Measurements from ENCODE around the gene LCOR. TPM values are rescaled to one million over a fixed set of nuclear protein-coding genes. Genes with fewer than 3 reads are reported as not detected.

The LCOR gene
- total and polyA plus RNA-seq, 2 of the 13 experiments (the other 11 are each of a cell fraction or from before 2014, with no cell fraction given) = 12.4 to 23.7 TPM

- intact Hi-C loops (cut with micrococcal nuclease; ENCODE audit: unreplicated experiment) = loop anchor here (1.0 kb wide), 1 partner anchor 27 kb away; no protein-coding TSS in a partner anchor
- ChIA-PET CTCF (ENCODE audit: low intra/inter-chr PET ratio, low total read pairs) (no interaction called here), POLR2A (no interaction called here)
- Histone ChIP-seq H3K4me2 (ENCODE audit: low read depth, low read length) (peak overlapping the region; percentile 97), H3K27ac (ENCODE audit: extremely low read length, insufficient read depth, low read length) (peak overlapping the region; percentile 79), H3K9ac (ENCODE audit: insufficient read depth, low read depth, low read length) (peak overlapping the region; percentile 47), H3K4me3 (replicated peaks in 1 of 3; ENCODE audit: insufficient read depth in 1 of 3, low read depth in 2 of 3, low read length in 3 of 3) (peak overlapping the region; percentile 26 to 62 (median 42); a peak in 5 of 6 replicates), H2AFZ (ENCODE audit: low read length) (no peak overlapping the region), H4K20me1 (ENCODE audit: insufficient read depth, low read length) (no peaks in the 10 kb centered on the region), H3K79me2 (ENCODE audit: insufficient read depth, low read length) (no peaks in the 10 kb centered on the region), H3K9me3 (ENCODE audit: low read length) (no peaks in the 10 kb centered on the region), H3K27me3 (ENCODE audit: control insufficient read depth in 1 of 2, insufficient read depth in 2 of 2, low read length in 2 of 2) (no peaks in the 10 kb centered on the region; a peak in 1 of 5 replicates), H3K4me1 (ENCODE audit: insufficient read depth, low read length) (peaks cover 52% of the 10 kb centered on the region), H3K36me3 (replicated peaks in 1 of 2; ENCODE audit: control insufficient read depth in 1 of 2, insufficient read depth in 2 of 2, low read length in 2 of 2) (no peaks in the 10 kb centered on the region)
- 3% methylated on average over 10 of the region's 14 CpGs for WGBS (ENCODE audit: low lambda C conversion rate)
- ATAC-seq (peak; percentile 50), FAIRE-seq (peak; percentile 32), DNase-seq (ENCODE audit: low spot score) (peak; percentile 77)
- no TSS peak for BruUV-seq (replicated peaks)
- in situ Hi-C loops (cut with HindIII; ENCODE audit: extremely low pct_ligation_motif_present, low pct_unique_long_range_greater_than_20kb) = no loop called here
- no peak for TF ChIP-seq ZNF724P (CRISPR knock-in tag; IDR thresholded peaks at IDR 0.05; ENCODE audit: borderline replicate concordance)
- TF ChIP-seq ZBTB7A (CRISPR knock-in tag; IDR thresholded peaks at IDR 0.05) = no peak
- TF ChIP-seq ZFAT (CRISPR knock-in tag; conservative IDR thresholded peaks at IDR 0.05) = no peak
- TF ChIP-seq ZMYM2 (CRISPR knock-in tag; IDR thresholded peaks at IDR 0.05) = no peak
- no peak for TF ChIP-seq ZNF337 (CRISPR knock-in tag; IDR thresholded peaks at IDR 0.05; ENCODE audit: borderline replicate concordance, low read depth)
- TF ChIP-seq ZMYM4 (CRISPR knock-in tag; IDR thresholded peaks at IDR 0.05) = 0 out of 2 replicates have a peak, but pooled peaks have one; percentile 49
- TF ChIP-seq RBAK (CRISPR knock-in tag; IDR thresholded peaks at IDR 0.05) = no peak
- TF ChIP-seq, protein P1, sequence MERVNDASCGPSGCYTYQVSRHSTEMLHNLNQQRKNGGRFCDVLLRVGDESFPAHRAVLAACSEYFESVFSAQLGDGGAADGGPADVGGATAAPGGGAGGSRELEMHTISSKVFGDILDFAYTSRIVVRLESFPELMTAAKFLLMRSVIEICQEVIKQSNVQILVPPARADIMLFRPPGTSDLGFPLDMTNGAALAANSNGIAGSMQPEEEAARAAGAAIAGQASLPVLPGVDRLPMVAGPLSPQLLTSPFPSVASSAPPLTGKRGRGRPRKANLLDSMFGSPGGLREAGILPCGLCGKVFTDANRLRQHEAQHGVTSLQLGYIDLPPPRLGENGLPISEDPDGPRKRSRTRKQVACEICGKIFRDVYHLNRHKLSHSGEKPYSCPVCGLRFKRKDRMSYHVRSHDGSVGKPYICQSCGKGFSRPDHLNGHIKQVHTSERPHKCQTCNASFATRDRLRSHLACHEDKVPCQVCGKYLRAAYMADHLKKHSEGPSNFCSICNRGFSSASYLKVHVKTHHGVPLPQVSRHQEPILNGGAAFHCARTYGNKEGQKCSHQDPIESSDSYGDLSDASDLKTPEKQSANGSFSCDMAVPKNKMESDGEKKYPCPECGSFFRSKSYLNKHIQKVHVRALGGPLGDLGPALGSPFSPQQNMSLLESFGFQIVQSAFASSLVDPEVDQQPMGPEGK (CRISPR knock-in tag; IDR thresholded peaks at IDR 0.05) = no peak
- TF ChIP-seq ZNF615 (CRISPR knock-in tag; IDR thresholded peaks at IDR 0.05; ENCODE audit: borderline replicate concordance) = no peak
- TF ChIP-seq KMT2A (CRISPR knock-in tag; IDR thresholded peaks at IDR 0.05) = no peak
- no peak for TF ChIP-seq ELF3 (CRISPR knock-in tag; IDR thresholded peaks at IDR 0.05)
- TF ChIP-seq, protein P2, sequence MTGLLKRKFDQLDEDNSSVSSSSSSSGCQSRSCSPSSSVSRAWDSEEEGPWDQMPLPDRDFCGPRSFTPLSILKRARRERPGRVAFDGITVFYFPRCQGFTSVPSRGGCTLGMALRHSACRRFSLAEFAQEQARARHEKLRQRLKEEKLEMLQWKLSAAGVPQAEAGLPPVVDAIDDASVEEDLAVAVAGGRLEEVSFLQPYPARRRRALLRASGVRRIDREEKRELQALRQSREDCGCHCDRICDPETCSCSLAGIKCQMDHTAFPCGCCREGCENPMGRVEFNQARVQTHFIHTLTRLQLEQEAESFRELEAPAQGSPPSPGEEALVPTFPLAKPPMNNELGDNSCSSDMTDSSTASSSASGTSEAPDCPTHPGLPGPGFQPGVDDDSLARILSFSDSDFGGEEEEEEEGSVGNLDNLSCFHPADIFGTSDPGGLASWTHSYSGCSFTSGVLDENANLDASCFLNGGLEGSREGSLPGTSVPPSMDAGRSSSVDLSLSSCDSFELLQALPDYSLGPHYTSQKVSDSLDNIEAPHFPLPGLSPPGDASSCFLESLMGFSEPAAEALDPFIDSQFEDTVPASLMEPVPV (CRISPR knock-in tag; IDR thresholded peaks at IDR 0.05) = no peak
- TF ChIP-seq, protein P3, sequence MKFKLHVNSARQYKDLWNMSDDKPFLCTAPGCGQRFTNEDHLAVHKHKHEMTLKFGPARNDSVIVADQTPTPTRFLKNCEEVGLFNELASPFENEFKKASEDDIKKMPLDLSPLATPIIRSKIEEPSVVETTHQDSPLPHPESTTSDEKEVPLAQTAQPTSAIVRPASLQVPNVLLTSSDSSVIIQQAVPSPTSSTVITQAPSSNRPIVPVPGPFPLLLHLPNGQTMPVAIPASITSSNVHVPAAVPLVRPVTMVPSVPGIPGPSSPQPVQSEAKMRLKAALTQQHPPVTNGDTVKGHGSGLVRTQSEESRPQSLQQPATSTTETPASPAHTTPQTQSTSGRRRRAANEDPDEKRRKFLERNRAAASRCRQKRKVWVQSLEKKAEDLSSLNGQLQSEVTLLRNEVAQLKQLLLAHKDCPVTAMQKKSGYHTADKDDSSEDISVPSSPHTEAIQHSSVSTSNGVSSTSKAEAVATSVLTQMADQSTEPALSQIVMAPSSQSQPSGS (CRISPR knock-in tag; IDR thresholded peaks at IDR 0.05) = peak; percentile 32; the same call in 1 of the 2 replicates
- no peak for TF ChIP-seq ZNF672 (CRISPR knock-in tag; IDR thresholded peaks at IDR 0.05)
- TF ChIP-seq ZFP36 (IDR thresholded peaks at IDR 0.05; ENCODE audit: borderline replicate concordance, low read depth, low read length, partially characterized antibody) = no peak
- 0 out of 2 replicates have a peak, but pooled peaks have one; percentile 12 for TF ChIP-seq GLI4 (CRISPR knock-in tag; IDR thresholded peaks at IDR 0.05; ENCODE audit: borderline replicate concordance)
- no peak for TF ChIP-seq ZFP37 (CRISPR knock-in tag; IDR thresholded peaks at IDR 0.05; ENCODE audit: borderline replicate concordance)
- no peak for TF ChIP-seq CAMTA2 (CRISPR knock-in tag; IDR thresholded peaks at IDR 0.05; ENCODE audit: borderline replicate concordance)
- TF ChIP-seq ZSCAN20 (CRISPR knock-in tag; IDR thresholded peaks at IDR 0.05; ENCODE audit: borderline replicate concordance) = no peak
- TF ChIP-seq MTA1 (CRISPR knock-in tag; IDR thresholded peaks at IDR 0.05; ENCODE audit: borderline replicate concordance) = no peak
- no peak for TF ChIP-seq POLR2AphosphoS2 (IDR thresholded peaks at IDR 0.05; ENCODE audit: low read depth, low read length)
Measured at GRCh38 chr10:96998329-96998888, 166.3 kb downstream of the LCOR start.
